Left renal cortex interstitium (tissue), 4 donors: Measurements from ENCODE around the gene CACNG5. TPM values are rescaled to one million over a fixed set of nuclear protein-coding genes. Genes with fewer than 3 reads are reported as not detected.

Experiments used
- polyA plus RNA-seq, 4 donors: library from polyadenylated mRNA; unstranded; fragments of 120-200 nt; gene quantifications; one replicate each; pipeline ENCODE4 v1.2.1, GENCODE V29; 2013; ENCODE audit not compliant: insufficient read length in 4 of 4

Gene CACNG5
- polyA plus RNA-seq, 4 donors: 1.8 to 5.3 (median 2.9) TPM

Other genes with a start within 250 kb of the CACNG5 start
- 1 to 10 TPM; 3.3 to 5.3 (median 4.1) TPM for gene CACNG4, start 129.6 kb downstream of the CACNG5 start, polyA plus RNA-seq
- under 1 TPM in 1 of 4 donors, not detected in 3; 0.11 TPM for gene CACNG1, start 209.4 kb downstream of the CACNG5 start, polyA plus RNA-seq